Chondrocyte (in vitro differentiated cells): ENCODE data around the gene ENTREP1. TPM values are rescaled to one million over a fixed set of nuclear protein-coding genes. Genes with fewer than 3 reads are reported as not detected.

Source experiments
- total RNA-seq: library from RNA; stranded (reverse); gene quantifications from 3 replicates; pipeline ENCODE4 v1.2.1, GENCODE V29; 2021

ENTREP1 gene
- total RNA-seq, 1 donor from 2014 or later = 3.6 TPM

Other genes with a start within 250 kb of the ENTREP1 start
- 49.9 to 50.6 TPM (median 50.4 TPM) in 3 replicates for gene TJP2, start 150.9 kb upstream of the ENTREP1 start, total RNA-seq